SK-N-SH (cell line): Measurements from ENCODE around the gene IL31RA.

Experiments
- CHD2 ChIP-seq: fragments of 150-350 bp; IDR thresholded peaks from 2 replicates; pipeline ENCODE4 v1.6.1; 2018; ENCODE audit warnings: low read length; ENCODE audit not compliant: partially characterized antibody
- CTCF ChIP-seq: fragments of 200-600 bp; sonication (generic); IDR thresholded peaks from 2 replicates; pipeline ENCODE4 v1.6.1; 2017; ENCODE audit warnings: antibody characterized with exemption, mild to moderate bottlenecking, moderate library complexity
- EP300 ChIP-seq, 2 experiments: IDR thresholded peaks; 2 replicates each; pipeline versions ENCODE4 v1.4.0 to v1.6.1; 2012; ENCODE audit warnings: borderline replicate concordance in 1 of 2, low read depth in 1 of 2, low read length in 1 of 2
- GATA2 ChIP-seq: sonication (generic); formaldehyde crosslinking; IDR thresholded peaks from 2 replicates; pipeline ENCODE4 v1.5.0; 2020; ENCODE audit warnings: mild to moderate bottlenecking, missing genetic modification reagents
- MAX ChIP-seq: IDR thresholded peaks from 2 replicates; pipeline ENCODE4 v1.4.0; 2012; ENCODE audit warnings: low read depth
- PBX3 ChIP-seq: IDR thresholded peaks from 2 replicates; pipeline ENCODE4; 2012
- POLR2AphosphoS5 ChIP-seq: IDR thresholded peaks from 2 replicates; pipeline ENCODE4 v1.6.1; 2012; ENCODE audit warnings: low read depth, low read length
- RAD21 ChIP-seq: IDR thresholded peaks from 2 replicates; pipeline ENCODE4 v1.6.1; 2012; ENCODE audit warnings: mild to moderate bottlenecking, low read length
- RFX5 ChIP-seq: IDR thresholded peaks from 2 replicates; pipeline ENCODE4 v1.6.1; 2012; ENCODE audit warnings: mild to moderate bottlenecking, improper control_type of control experiment, low read length
- SMC3 ChIP-seq: IDR thresholded peaks from 2 replicates; pipeline ENCODE4 v1.6.1; 2012; ENCODE audit warnings: low read depth, low read length, improper control_type of control experiment
- TAF1 ChIP-seq: IDR thresholded peaks from 2 replicates; pipeline ENCODE4 v1.6.1; 2012; ENCODE audit warnings: low read depth, mild to moderate bottlenecking, low read length, moderate library complexity, borderline replicate concordance
- TCF12 ChIP-seq: IDR thresholded peaks from 2 replicates; pipeline ENCODE4 v1.4.0; 2012
- YY1 ChIP-seq: IDR thresholded peaks from 2 replicates; pipeline ENCODE4 v1.4.0; 2012; ENCODE audit warnings: low read depth, mild to moderate bottlenecking

- no peak for TF ChIP-seq POLR2AphosphoS5
- no peak for TF ChIP-seq RFX5
- TF ChIP-seq CTCF, result no peak
- TF ChIP-seq RAD21, result no peak
- TF ChIP-seq TCF12, result no peak
- TF ChIP-seq GATA2, result no peak
- TF ChIP-seq TAF1, result no peak
- no peak for TF ChIP-seq YY1
- no peak for TF ChIP-seq SMC3
- TF ChIP-seq MAX, result no peak
- no peak for TF ChIP-seq EP300 (IDR thresholded peaks at IDR 0.05; ENCODE audit: borderline replicate concordance in 1 of 2, low read depth in 1 of 2, low read length in 1 of 2)
- TF ChIP-seq PBX3, result no peak
- no peak for TF ChIP-seq CHD2
These were observed 76.9 kb downstream of the IL31RA start for GRCh38 chr5:55927861-55928655.
